H1 (cell line): ENCODE data around the gene TNKS2. TPM values are rescaled to one million over a fixed set of nuclear protein-coding genes. Genes with fewer than 3 reads are reported as not detected.

ENCODE experiments used
- CTCF ChIA-PET: fragments of 300-600 bp; sonication (Branson Sonifier 250); formaldehyde crosslinking; loops from one replicate; lab custom pipeline; 2021; ENCODE audit not compliant: partially characterized antibody; lab: Charles Lee
- POLR2A ChIA-PET: fragments of 300-600 bp; sonication (Branson Sonifier 250); formaldehyde crosslinking; loops from one replicate; lab custom pipeline; 2021; ENCODE audit warnings: inconsistent platforms; ENCODE audit not compliant: partially characterized antibody; lab: Charles Lee
- DNase-seq, 2 experiments: peaks; one replicate each; pipeline versions ENCODE4 v3.0.0 to v3.0.0-alpha.2; 2010 to 2022; ENCODE audit warnings: low spot score in 2 of 2, low read depth in 1 of 2, mixed read lengths in 1 of 2
- FAIRE-seq: peaks from 2 replicates; lab custom pipeline; 2011; peaks lifted over from hg19 to GRCh38; lab: Jason Lieb, UNC
- H2AFZ ChIP-seq: 2 replicates; pipeline ENCODE4 v1.8.1; 2012; ENCODE audit warnings: low read length, inconsistent platforms
- H2AK5ac ChIP-seq: 2 replicates; pipeline ENCODE4 v1.6.1; 2013; ENCODE audit warnings: low read depth, low read length
- H2BK120ac ChIP-seq: replicated peaks from 2 replicates; pipeline ENCODE3; 2013; ENCODE audit warnings: low read depth, low read length, inconsistent platforms
- H2BK12ac ChIP-seq: 2 replicates; pipeline ENCODE4 v1.6.1; 2013; ENCODE audit warnings: low read depth, low read length
- H2BK15ac ChIP-seq: 2 replicates; pipeline ENCODE4 v1.6.1; 2013; ENCODE audit warnings: low read length
- H2BK20ac ChIP-seq: 2 replicates; pipeline ENCODE4 v1.6.1; 2013; ENCODE audit warnings: low read length
- H2BK5ac ChIP-seq: 2 replicates; pipeline ENCODE4 v1.6.1; 2013; ENCODE audit warnings: low read depth, low read length
- H3K14ac ChIP-seq: 2 replicates; pipeline ENCODE4 v1.6.1; 2013; ENCODE audit warnings: inconsistent platforms; ENCODE audit not compliant: insufficient read length
- H3K18ac ChIP-seq: 2 replicates; pipeline ENCODE4 v1.6.1; 2013; ENCODE audit warnings: low read length; ENCODE audit errors: extremely low read depth
- H3K23ac ChIP-seq: 2 replicates; pipeline ENCODE4 v1.6.1; 2013; ENCODE audit warnings: inconsistent platforms; ENCODE audit not compliant: insufficient read length
- H3K23me2 ChIP-seq: 2 replicates; pipeline ENCODE4 v1.6.1; 2013; ENCODE audit warnings: low read depth, low read length
- H3K27ac ChIP-seq: 2 replicates; pipeline ENCODE4 v1.6.1; 2011; ENCODE audit warnings: low read depth, low read length, inconsistent platforms
- H3K27me3 ChIP-seq, 4 experiments: replicated peaks in 1 of 4; 1 replicate in 1 of 4; 2 replicates in 3 of 4; pipeline versions ENCODE4 v1.6.1 to v1.8.1; 2011 to 2013; ENCODE audit warnings: low read length in 3 of 4, mild to moderate bottlenecking in 3 of 4, inconsistent platforms in 2 of 4, mixed read lengths in 2 of 4, moderate library complexity in 1 of 4; ENCODE audit not compliant: control insufficient read depth in 3 of 4, insufficient read depth in 3 of 4; ENCODE audit errors: extremely low read depth in 1 of 4
- H3K36me3 ChIP-seq, 4 experiments: 2 replicates each; pipeline versions ENCODE4 v1.6.1 to v1.8.1; 2011 to 2013; ENCODE audit warnings: mild to moderate bottlenecking in 4 of 4, low read length in 3 of 4, moderate library complexity in 2 of 4, control low read depth in 1 of 4, inconsistent platforms in 1 of 4; ENCODE audit not compliant: insufficient read depth in 4 of 4, control insufficient read depth in 2 of 4
- H3K4ac ChIP-seq: replicated peaks from 2 replicates; pipeline ENCODE3; 2013; ENCODE audit warnings: low read length, low read depth, mixed read lengths, inconsistent platforms; ENCODE audit not compliant: insufficient read length
- H3K4me1 ChIP-seq, 4 experiments: replicated peaks in 1 of 4; 1 replicate in 1 of 4; 2 replicates in 3 of 4; pipeline versions ENCODE4 v1.6.1 to v1.8.1; 2011 to 2013; ENCODE audit warnings: low read length in 3 of 4, inconsistent platforms in 2 of 4, mixed read lengths in 1 of 4; ENCODE audit not compliant: insufficient read depth in 4 of 4, control insufficient read depth in 3 of 4
- H3K4me2 ChIP-seq, 2 experiments: 2 replicates each; pipeline versions ENCODE4 v1.6.1 to v1.8.1; 2011 to 2013; ENCODE audit warnings: low read depth in 2 of 2, low read length in 2 of 2, control low read depth in 1 of 2, inconsistent platforms in 1 of 2, mild to moderate bottlenecking in 1 of 2; ENCODE audit not compliant: insufficient read depth in 1 of 2
- H3K4me3 ChIP-seq, 4 experiments: fragments of 200-600, 300-600 bp in 1 of 4; sonication (generic), shearing (Covaris generic), sonication (Bioruptor Twin) in 1 of 4; 2 replicates each; pipeline versions ENCODE4 v1.5.1 to v1.8.1; 2011 to 2016; ENCODE audit warnings: low read length in 4 of 4, low read depth in 3 of 4, control low read depth in 2 of 4, inconsistent platforms in 2 of 4, mild to moderate bottlenecking in 2 of 4, mixed read lengths in 1 of 4, moderate library complexity in 1 of 4; ENCODE audit not compliant: insufficient read depth in 2 of 4; ENCODE audit errors: extremely low read depth in 1 of 4
- H3K56ac ChIP-seq: replicated peaks from 2 replicates; pipeline ENCODE3; 2013; ENCODE audit warnings: low read depth, mild to moderate bottlenecking, mixed read lengths, low read length, inconsistent platforms; ENCODE audit not compliant: insufficient read length
- H3K79me1 ChIP-seq: 2 replicates; pipeline ENCODE4 v1.6.1; 2013; ENCODE audit warnings: low read depth, low read length, control low read depth
- H3K79me2 ChIP-seq, 2 experiments: 2 replicates each; pipeline versions ENCODE4 v1.6.1 to v1.8.1; 2012 to 2013; ENCODE audit warnings: low read length in 2 of 2, mild to moderate bottlenecking in 2 of 2, inconsistent platforms in 1 of 2; ENCODE audit not compliant: insufficient read depth in 2 of 2, control insufficient read depth in 1 of 2
- H3K9ac ChIP-seq, 4 experiments: replicated peaks in 1 of 4; 1 replicate in 1 of 4; 2 replicates in 3 of 4; pipeline versions ENCODE4 v1.6.1 to v1.8.1; 2011 to 2013; ENCODE audit warnings: low read depth in 3 of 4, low read length in 3 of 4, control low read depth in 2 of 4, mild to moderate bottlenecking in 2 of 4, moderate library complexity in 2 of 4, inconsistent platforms in 1 of 4; ENCODE audit errors: extremely low read depth in 1 of 4
- H3K9me3 ChIP-seq, 2 experiments: 2 replicates each; pipeline versions ENCODE4 v1.6.1 to v1.8.1; 2012 to 2013; ENCODE audit warnings: mild to moderate bottlenecking in 2 of 2, moderate library complexity in 2 of 2, control low read depth in 1 of 2, inconsistent platforms in 1 of 2, low read depth in 1 of 2, low read length in 1 of 2, mixed read lengths in 1 of 2; ENCODE audit not compliant: insufficient read depth in 2 of 2
- H4K20me1 ChIP-seq, 2 experiments: replicated peaks in 1 of 2; 2 replicates each; pipeline versions ENCODE3 to v1.8.1; 2011 to 2013; ENCODE audit warnings: inconsistent platforms in 2 of 2, low read length in 2 of 2, mild to moderate bottlenecking in 1 of 2; ENCODE audit not compliant: insufficient read depth in 2 of 2, control insufficient read depth in 1 of 2
- H4K5ac ChIP-seq: 2 replicates; pipeline ENCODE4 v1.6.1; 2013; ENCODE audit warnings: low read length, low read depth, mixed read lengths, inconsistent platforms; ENCODE audit not compliant: insufficient read length
- H4K8ac ChIP-seq: 2 replicates; pipeline ENCODE4 v1.8.0; 2013; ENCODE audit warnings: mild to moderate bottlenecking, moderate library complexity, low read length, inconsistent platforms; ENCODE audit not compliant: insufficient read depth; ENCODE audit errors: extremely low read depth
- H4K91ac ChIP-seq: replicated peaks from 2 replicates; pipeline ENCODE3; 2013; ENCODE audit warnings: low read length, mixed read lengths, inconsistent platforms; ENCODE audit not compliant: insufficient read length
- BCL11A ChIP-seq, 2 experiments: IDR thresholded peaks; one replicate each; pipeline ENCODE4 v1.6.1; 2011; ENCODE audit warnings: low read depth in 2 of 2, low read length in 2 of 2, mild to moderate bottlenecking in 2 of 2
- CBX8 ChIP-seq: fragments of 300-800, 300-1000 bp; sonication (generic); IDR thresholded peaks from 2 replicates; pipeline ENCODE4 v1.7.1; 2016; ENCODE audit warnings: low read depth, low read length, borderline replicate concordance
- EZH2 ChIP-seq: fragments of 200-600 bp; sonication (generic); IDR thresholded peaks from 2 replicates; pipeline ENCODE4 v1.7.1; 2012; ENCODE audit warnings: low read depth, mild to moderate bottlenecking, moderate library complexity, low read length, inconsistent platforms; ENCODE audit not compliant: severe bottlenecking
- FOSL1 ChIP-seq: IDR thresholded peaks from 2 replicates; pipeline ENCODE4 v1.6.1; 2011; ENCODE audit warnings: mild to moderate bottlenecking, low read depth, low read length, moderate library complexity; ENCODE audit not compliant: insufficient read depth
- GABPA ChIP-seq: IDR thresholded peaks from 2 replicates; pipeline ENCODE4 v1.6.1; 2011; ENCODE audit warnings: mild to moderate bottlenecking, low read length, moderate library complexity, borderline replicate concordance; ENCODE audit not compliant: insufficient read depth
- PHF8 ChIP-seq: fragments of 200-600 bp; sonication (generic); conservative IDR thresholded peaks from 2 replicates; pipeline ENCODE4 v1.7.1; 2012; ENCODE audit warnings: low read depth, mild to moderate bottlenecking, inconsistent platforms, low read length, moderate library complexity
- POLR2A ChIP-seq, 2 experiments: IDR thresholded peaks; 1 replicate in 1 of 2; 2 replicates in 1 of 2; pipeline ENCODE4 v1.6.1; 2011; ENCODE audit warnings: low read depth in 2 of 2, low read length in 2 of 2, mild to moderate bottlenecking in 2 of 2; ENCODE audit errors: control extremely low read depth in 1 of 2
- RBBP5 ChIP-seq: IDR thresholded peaks from 2 replicates; pipeline ENCODE4 v1.7.1; 2012; ENCODE audit warnings: low read depth, mild to moderate bottlenecking, inconsistent platforms, low read length, moderate library complexity, borderline replicate concordance
- TAF1 ChIP-seq: IDR thresholded peaks from 2 replicates; pipeline ENCODE4 v1.6.1; 2011; ENCODE audit warnings: mild to moderate bottlenecking, low read depth, low read length
- WGBS, 2 experiments: shearing (Covaris generic) in 1 of 2; methylation state at CpG; one replicate each; pipeline versions ENCODE4 v1.1.6 to v1.1.7; 2013 to 2015; ENCODE audit warnings: low lambda C conversion rate in 2 of 2, mixed read lengths in 2 of 2, inconsistent platforms in 1 of 2, low coverage in 1 of 2, missing lambda C conversion rate in 1 of 2; ENCODE audit not compliant: insufficient replicate concordance in 2 of 2, insufficient coverage in 1 of 2, insufficient read length in 1 of 2; ENCODE audit errors: extremely low coverage in 1 of 2, missing lambda C conversion rate in 1 of 2; 5-methylcytosine and 5-hydroxymethylcytosine counted together
- polyA plus RNA-seq, 7 experiments: library from polyadenylated mRNA; depleted of rRNA in 3 of 7; stranded (reverse) in 5 of 7; unstranded in 2 of 7; fragments of >200 nt in 5 of 7; fragments of 200-250 nt in 2 of 7; gene quantifications; 1 replicate in 5 of 7; 2 replicates in 1 of 7; 4 replicates in 1 of 7; pipeline versions ENCODE4 v1.2.1 to v1.2.3, GENCODE V29; 2011 to 2013; ENCODE audit warnings: missing spikeins in 2 of 7, mixed read lengths in 2 of 7
- total RNA-seq: library from RNA; stranded (reverse); fragmentation: NEBNext Ultra II Directional; extraction: Animal tissue kit (Norgen Biotek cat#: 25700); gene quantifications from 2 replicates; pipeline ENCODE4 v1.2.1, GENCODE V29; 2021

TNKS2 gene
- total and polyA plus RNA-seq, 2 of the 8 experiments (the other 6 are each of a cell fraction or from before 2014, with no cell fraction given): 23.3 to 73.6 TPM

DNA sequence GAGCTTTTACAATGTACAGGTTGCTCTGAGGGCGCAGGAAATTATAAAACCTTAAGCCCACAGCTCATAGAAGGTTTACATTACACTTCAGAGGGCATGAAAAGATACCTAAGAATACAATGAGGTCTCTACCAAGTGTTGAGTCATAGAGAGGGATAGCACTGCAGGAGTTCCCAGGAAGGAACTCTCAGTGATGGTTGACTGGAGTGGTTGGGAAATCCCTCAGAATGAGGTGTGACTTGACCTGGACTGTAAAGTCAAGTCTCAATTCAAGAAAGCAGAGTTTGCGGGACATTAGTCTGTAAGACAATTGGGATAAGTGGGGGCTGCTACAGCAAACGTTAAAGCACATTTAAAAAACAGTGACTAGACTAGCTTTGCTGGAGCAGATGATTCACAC is 21.9 kb downstream of the TNKS2 start:
- Histone ChIP-seq H3K56ac (no peak overlapping the region), H3K4me3 (no peak overlapping the region), H4K91ac (no peak overlapping the region), H3K27ac (no peak overlapping the region), H3K18ac (no peak overlapping the region), H3K27me3 (no peaks in the 10 kb centered on the region), H2BK5ac (no peak overlapping the region)
- POLR2A ChIA-PET: no interaction called here
- FAIRE-seq: no peak
- no peak for TF ChIP-seq EZH2
- no peak for TF ChIP-seq RBBP5
- no peak for TF ChIP-seq BCL11A (IDR thresholded peaks at IDR 0.05; ENCODE audit: low read depth in 2 of 2, low read length in 2 of 2)
- no peak for TF ChIP-seq CBX8
- no peak for TF ChIP-seq POLR2A (IDR thresholded peaks at IDR 0.05; ENCODE audit: control extremely low read depth in 1 of 2, low read depth in 2 of 2, low read length in 2 of 2)
- no peak for TF ChIP-seq PHF8
- no peak for TF ChIP-seq GABPA
- TF ChIP-seq TAF1: no peak
- TF ChIP-seq FOSL1: no peak
- TF ChIP-seq, all 59 proteins: peak for 0
- Histone ChIP-seq H2BK20ac (no peak overlapping the region), H4K8ac (no peak overlapping the region), H3K4ac (no peak overlapping the region), H2AFZ (no peak overlapping the region), H3K23me2 (no peaks in the 10 kb centered on the region), H3K9ac (no peak overlapping the region), H3K79me2 (peaks cover 0 to 1% of the 10 kb centered on the region in 2 experiments; a peak in 2 of 4 replicates), H3K79me1 (0 out of 2 replicates have a peak, but pooled peaks cover 2% of the 10 kb centered on the region), H2BK12ac (no peak overlapping the region), H2AK5ac (no peak overlapping the region), H4K5ac (no peak overlapping the region), H3K23ac (no peak overlapping the region), H3K14ac (no peak overlapping the region), H2BK15ac (no peak overlapping the region), H2BK120ac (no peak overlapping the region), H3K36me3 (peaks cover 9 to 93% (median 51%) of the 10 kb centered on the region in 4 experiments), H3K9me3 (no peaks in the 10 kb centered on the region), H3K4me2 (no peak overlapping the region), H3K4me1 (no peaks in the 10 kb centered on the region), H4K20me1 (peaks cover 0 to 1% of the 10 kb centered on the region in 2 experiments)
- WGBS, 2 experiments: 90% methylated on average over 3 of the region's 3 CpGs; no CpG with 5 or more reads in 1 of the 2 experiments
- CTCF ChIA-PET: no interaction called here
- no peak for DNase-seq
